ENCODE results near the gene PTK7.

Gene PTK7

DNA sequence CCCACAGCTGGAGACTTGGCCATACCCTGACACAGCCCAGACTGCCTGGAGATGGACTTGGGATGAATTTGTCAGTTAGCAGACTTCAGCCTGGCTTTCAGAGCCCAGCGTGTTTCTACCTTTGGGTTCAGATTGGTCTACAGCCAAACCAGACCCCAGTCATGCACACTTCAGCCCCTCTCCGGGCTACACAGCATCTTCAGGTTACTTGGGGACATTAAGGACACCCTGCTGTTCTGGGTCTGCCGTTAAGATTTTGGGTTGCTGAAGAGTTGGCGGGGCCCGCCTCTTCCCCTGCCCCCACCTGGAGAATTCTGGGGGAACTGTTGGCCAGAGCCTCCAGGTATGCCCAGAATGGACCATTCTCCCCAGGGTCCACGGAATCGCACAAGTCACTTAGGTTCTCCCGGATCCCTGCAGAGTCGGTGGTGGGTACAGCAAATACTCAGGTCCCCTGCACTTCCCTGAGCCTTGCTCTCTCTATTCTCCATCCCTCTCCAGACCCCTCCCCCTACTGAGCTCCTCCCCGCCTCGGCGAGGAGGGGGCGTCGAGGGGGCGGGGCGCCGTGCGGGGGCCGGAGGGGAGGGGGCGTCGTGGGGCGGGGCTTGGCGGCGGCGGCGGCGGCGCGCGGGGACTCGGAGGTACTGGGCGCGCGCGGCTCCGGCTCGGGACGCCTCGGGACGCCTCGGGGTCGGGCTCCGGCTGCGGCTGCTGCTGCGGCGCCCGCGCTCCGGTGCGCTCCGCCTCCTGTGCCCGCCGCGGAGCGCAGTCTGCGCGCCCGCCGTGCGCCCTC, at the start of gene PTK7:
TSS of gene PTK7 (plus strand) at position 645 of the 794 bp plus-strand sequence. CDS start 175 bp downstream, outside the sequence.
- DNase-seq (ENCODE audit: low spot score), result no peak
- TF ChIP-seq, protein P1, sequence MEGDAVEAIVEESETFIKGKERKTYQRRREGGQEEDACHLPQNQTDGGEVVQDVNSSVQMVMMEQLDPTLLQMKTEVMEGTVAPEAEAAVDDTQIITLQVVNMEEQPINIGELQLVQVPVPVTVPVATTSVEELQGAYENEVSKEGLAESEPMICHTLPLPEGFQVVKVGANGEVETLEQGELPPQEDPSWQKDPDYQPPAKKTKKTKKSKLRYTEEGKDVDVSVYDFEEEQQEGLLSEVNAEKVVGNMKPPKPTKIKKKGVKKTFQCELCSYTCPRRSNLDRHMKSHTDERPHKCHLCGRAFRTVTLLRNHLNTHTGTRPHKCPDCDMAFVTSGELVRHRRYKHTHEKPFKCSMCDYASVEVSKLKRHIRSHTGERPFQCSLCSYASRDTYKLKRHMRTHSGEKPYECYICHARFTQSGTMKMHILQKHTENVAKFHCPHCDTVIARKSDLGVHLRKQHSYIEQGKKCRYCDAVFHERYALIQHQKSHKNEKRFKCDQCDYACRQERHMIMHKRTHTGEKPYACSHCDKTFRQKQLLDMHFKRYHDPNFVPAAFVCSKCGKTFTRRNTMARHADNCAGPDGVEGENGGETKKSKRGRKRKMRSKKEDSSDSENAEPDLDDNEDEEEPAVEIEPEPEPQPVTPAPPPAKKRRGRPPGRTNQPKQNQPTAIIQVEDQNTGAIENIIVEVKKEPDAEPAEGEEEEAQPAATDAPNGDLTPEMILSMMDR (IDR thresholded peaks at IDR 0.05; ENCODE audit: poor library complexity, severe bottlenecking), result no peak
- H3K27ac ChIP-seq (ENCODE audit: poor library complexity, severe bottlenecking), result peak within 1 kb of the TSS; percentile 57
- H3K36me3 ChIP-seq (ENCODE audit: low read depth), result no peaks in the 10 kb centered on the region
- peaks cover 11% of the 10 kb centered on the region for H3K4me1 ChIP-seq (ENCODE audit: insufficient read depth, poor library complexity, severe bottlenecking)
- ATAC-seq (ENCODE audit: low read depth), result peak; percentile 69
- no peaks in the 10 kb centered on the region for H3K27me3 ChIP-seq (ENCODE audit: insufficient read depth, poor library complexity, severe bottlenecking)
- no peaks in the 10 kb centered on the region for H3K9me3 ChIP-seq (ENCODE audit: severe bottlenecking)
- peak within 1 kb of the TSS; percentile 59 for H3K4me3 ChIP-seq (ENCODE audit: severe bottlenecking)

DNA sequence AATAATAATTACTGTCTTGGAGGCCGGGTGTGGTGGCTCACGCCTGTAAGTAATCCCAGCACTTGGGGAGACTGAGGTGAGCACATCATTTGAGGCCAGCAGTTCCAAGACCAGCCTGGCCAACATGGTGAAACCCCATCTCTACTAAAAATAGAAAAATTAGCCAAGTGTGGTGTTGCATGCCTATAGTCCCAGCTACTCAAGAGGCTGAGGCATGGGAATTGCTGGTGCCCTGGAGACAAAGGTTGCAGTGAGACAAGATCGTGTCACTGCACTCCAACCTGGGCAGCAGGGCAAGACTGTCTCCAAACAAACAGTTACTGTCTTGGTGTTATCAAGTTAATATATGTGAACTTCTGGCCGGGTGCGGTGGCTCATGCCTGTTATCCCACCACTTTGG, 49.7 kb upstream of the PTK7 start:
- no peaks in the 10 kb centered on the region for H3K4me1 ChIP-seq (ENCODE audit: insufficient read depth, poor library complexity, severe bottlenecking)
- ATAC-seq (ENCODE audit: low read depth) (no peak), DNase-seq (ENCODE audit: low spot score) (no peak)
- H3K27ac ChIP-seq (ENCODE audit: poor library complexity, severe bottlenecking), result no peak overlapping the region
- H3K4me3 ChIP-seq (ENCODE audit: severe bottlenecking), result no peak overlapping the region
- TF ChIP-seq, protein P1 (IDR thresholded peaks at IDR 0.05; ENCODE audit: poor library complexity, severe bottlenecking), result no peak
- H3K27me3 ChIP-seq (ENCODE audit: insufficient read depth, poor library complexity, severe bottlenecking), result no peaks in the 10 kb centered on the region
- no peaks in the 10 kb centered on the region for H3K9me3 ChIP-seq (ENCODE audit: severe bottlenecking)
- H3K36me3 ChIP-seq (ENCODE audit: low read depth), result peaks cover 84% of the 10 kb centered on the region

DNA sequence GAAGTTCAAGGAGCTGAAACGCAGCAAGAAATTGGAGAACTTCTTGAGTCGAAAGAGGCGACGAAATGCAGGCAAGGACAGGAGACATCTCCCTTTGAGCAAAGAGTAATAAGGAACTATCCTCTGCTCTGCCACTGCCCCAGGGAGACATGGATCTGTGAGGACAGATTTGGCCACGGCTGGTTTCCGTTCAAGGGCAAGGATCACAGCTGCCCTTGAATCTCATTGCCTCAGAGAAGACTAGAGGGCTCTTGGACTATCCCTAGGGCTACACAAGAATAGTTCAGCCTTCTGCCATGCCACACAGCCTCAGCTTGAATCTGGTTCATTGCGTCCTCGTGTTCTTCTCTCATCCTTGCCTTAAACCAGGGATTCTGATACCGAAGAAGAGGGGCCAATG, 47.0 kb upstream of the PTK7 start:
- TF ChIP-seq, protein P1 (IDR thresholded peaks at IDR 0.05; ENCODE audit: poor library complexity, severe bottlenecking), result no peak
- Histone ChIP-seq H3K27ac (ENCODE audit: poor library complexity, severe bottlenecking) (no peak overlapping the region), H3K27me3 (ENCODE audit: insufficient read depth, poor library complexity, severe bottlenecking) (no peaks in the 10 kb centered on the region), H3K36me3 (ENCODE audit: low read depth) (peaks cover 78% of the 10 kb centered on the region), H3K9me3 (ENCODE audit: severe bottlenecking) (no peaks in the 10 kb centered on the region), H3K4me3 (ENCODE audit: severe bottlenecking) (no peak overlapping the region), H3K4me1 (ENCODE audit: insufficient read depth, poor library complexity, severe bottlenecking) (no peaks in the 10 kb centered on the region)
- ATAC-seq (ENCODE audit: low read depth) (no peak), DNase-seq (ENCODE audit: low spot score) (no peak)

DNA sequence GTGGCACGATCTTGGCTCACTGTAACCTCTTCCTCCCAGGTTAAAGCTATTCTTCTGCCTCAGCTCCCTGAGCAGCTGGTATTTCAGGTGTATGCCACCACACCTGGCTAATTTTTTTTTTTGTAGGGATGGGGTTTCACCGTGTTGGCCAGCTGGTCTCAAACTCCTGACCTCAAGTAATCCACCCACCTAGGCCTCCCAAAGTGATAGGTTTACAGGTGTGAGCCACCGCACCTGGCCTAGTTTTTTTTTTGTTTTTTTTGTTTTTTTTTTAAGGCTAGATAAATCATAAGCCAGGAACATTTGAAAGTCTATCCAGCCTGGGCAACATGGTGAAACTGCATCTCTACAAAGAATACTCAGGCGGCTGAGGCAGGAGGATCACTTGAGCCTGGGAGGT, 43.8 kb upstream of the PTK7 start:
- Histone ChIP-seq H3K4me3 (ENCODE audit: severe bottlenecking) (no peak overlapping the region), H3K4me1 (ENCODE audit: insufficient read depth, poor library complexity, severe bottlenecking) (no peaks in the 10 kb centered on the region), H3K36me3 (ENCODE audit: low read depth) (peaks cover 71% of the 10 kb centered on the region), H3K9me3 (ENCODE audit: severe bottlenecking) (no peaks in the 10 kb centered on the region), H3K27ac (ENCODE audit: poor library complexity, severe bottlenecking) (no peak overlapping the region), H3K27me3 (ENCODE audit: insufficient read depth, poor library complexity, severe bottlenecking) (no peaks in the 10 kb centered on the region)
- no peak for DNase-seq (ENCODE audit: low spot score)
- ATAC-seq (ENCODE audit: low read depth), result no peak
- TF ChIP-seq, protein P1 (IDR thresholded peaks at IDR 0.05; ENCODE audit: poor library complexity, severe bottlenecking), result no peak

All from RWPE2 (cell line).